Measurements from ENCODE around the gene KIF3B.

DNA sequence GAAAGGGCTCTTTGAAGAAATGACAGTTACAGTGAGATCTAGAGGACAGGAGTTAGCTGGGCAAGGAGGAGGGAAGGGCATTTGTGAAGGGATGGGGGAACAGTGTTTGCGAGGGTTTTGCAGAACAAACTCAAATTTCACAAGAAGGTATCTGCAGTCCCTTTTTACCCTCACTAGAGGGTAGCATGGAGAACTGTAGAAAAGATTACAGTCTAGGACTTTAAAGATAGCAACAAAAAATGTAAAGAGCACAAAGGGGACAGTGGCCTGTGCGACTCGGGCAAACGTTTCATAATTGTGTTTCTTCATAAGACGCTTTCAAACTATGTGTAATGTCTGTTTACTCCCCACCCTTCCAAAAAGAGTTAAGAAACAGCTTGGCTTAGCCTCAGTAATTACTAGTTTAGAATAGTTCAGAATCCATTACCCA, 59.5 kb downstream of the KIF3B start:
- TF ChIP-seq, protein P1, sequence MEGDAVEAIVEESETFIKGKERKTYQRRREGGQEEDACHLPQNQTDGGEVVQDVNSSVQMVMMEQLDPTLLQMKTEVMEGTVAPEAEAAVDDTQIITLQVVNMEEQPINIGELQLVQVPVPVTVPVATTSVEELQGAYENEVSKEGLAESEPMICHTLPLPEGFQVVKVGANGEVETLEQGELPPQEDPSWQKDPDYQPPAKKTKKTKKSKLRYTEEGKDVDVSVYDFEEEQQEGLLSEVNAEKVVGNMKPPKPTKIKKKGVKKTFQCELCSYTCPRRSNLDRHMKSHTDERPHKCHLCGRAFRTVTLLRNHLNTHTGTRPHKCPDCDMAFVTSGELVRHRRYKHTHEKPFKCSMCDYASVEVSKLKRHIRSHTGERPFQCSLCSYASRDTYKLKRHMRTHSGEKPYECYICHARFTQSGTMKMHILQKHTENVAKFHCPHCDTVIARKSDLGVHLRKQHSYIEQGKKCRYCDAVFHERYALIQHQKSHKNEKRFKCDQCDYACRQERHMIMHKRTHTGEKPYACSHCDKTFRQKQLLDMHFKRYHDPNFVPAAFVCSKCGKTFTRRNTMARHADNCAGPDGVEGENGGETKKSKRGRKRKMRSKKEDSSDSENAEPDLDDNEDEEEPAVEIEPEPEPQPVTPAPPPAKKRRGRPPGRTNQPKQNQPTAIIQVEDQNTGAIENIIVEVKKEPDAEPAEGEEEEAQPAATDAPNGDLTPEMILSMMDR (IDR thresholded peaks at IDR 0.05): peak; percentile 35 to 78 (median 64)
- no peak for TF ChIP-seq POLR2A (IDR thresholded peaks at IDR 0.05)

Measured in adrenal gland (tissue), 5 donors.